Neural progenitor cell (in vitro differentiated cells): ENCODE data around the gene THSD1.

ENCODE experiments used
- CTCF ChIP-seq: fragments of 200-600 bp; sonication (generic); IDR thresholded peaks from 2 replicates; pipeline ENCODE4 v1.5.1; 2017; ENCODE audit warnings: antibody characterized with exemption, mild to moderate bottlenecking
- EZH2 ChIP-seq: fragments of 200-600 bp; sonication (generic); IDR thresholded peaks from 2 replicates; pipeline ENCODE4 v1.6.1; 2017; ENCODE audit warnings: antibody characterized with exemption, mild to moderate bottlenecking, moderate library complexity
- EZH2phosphoT487 ChIP-seq: fragments of 200-600 bp; sonication (generic); IDR thresholded peaks from 2 replicates; pipeline ENCODE4 v1.6.1; 2017; ENCODE audit warnings: antibody characterized with exemption

GRCh38 chr13:52399708-52400107 lies 6.3 kb downstream of the THSD1 start:
- TF ChIP-seq CTCF (no peak), EZH2 (no peak), EZH2phosphoT487 (no peak)
